Fibroblast of the conjunctiva (primary cell): Measurements from ENCODE around the gene CNTROB.
"Not testable (repeated sequence)": the region's sequence is repeated elsewhere in the genome, so short reads cannot be mapped to it uniquely, and the experiment has no call there.

Experiments
- DNase-seq: peaks from one replicate; pipeline ENCODE4 v3.0.0-alpha.2; 2010; ENCODE audit warnings: low read depth

Gene CNTROB

GRCh38 chr17:7943291-7943690 lies 11.3 kb downstream of the CNTROB start:
- no peak for DNase-seq

GRCh38 chr17:7944326-7944725 lies 12.3 kb downstream of the CNTROB start:
- DNase-seq: no peak

- no peak for DNase-seq
Observed at GRCh38 chr17:7945651-7946050, 13.6 kb downstream of the CNTROB start.

- no peak for DNase-seq
Observed at GRCh38 chr17:7946441-7946840, 14.4 kb downstream of the CNTROB start.

- DNase-seq: no peak
Observed at GRCh38 chr17:7947651-7948050, 15.6 kb downstream of the CNTROB start.

GRCh38 chr17:7950578-7950977 lies 18.6 kb downstream of the CNTROB start:
- no peak for DNase-seq

GRCh38 chr17:7951143-7951792 lies 19.3 kb downstream of the CNTROB start:
- no peak for DNase-seq

- not testable (repeated sequence) for DNase-seq
Observed at GRCh38 chr17:7953266-7953665, 21.3 kb downstream of the CNTROB start.

- DNase-seq: no peak
Observed at GRCh38 chr17:7955414-7956227, 23.6 kb downstream of the CNTROB start.

- DNase-seq: no peak
Observed at GRCh38 chr17:7956228-7956965, 24.4 kb downstream of the CNTROB start.

GRCh38 chr17:7959503-7960253 lies 27.7 kb downstream of the CNTROB start:
- DNase-seq: no peak

- DNase-seq: no peak
Observed at GRCh38 chr17:7961421-7961820, 29.4 kb downstream of the CNTROB start.

GRCh38 chr17:7967751-7968150 lies 35.7 kb downstream of the CNTROB start:
- no peak for DNase-seq

- DNase-seq: no peak
Observed at GRCh38 chr17:7969433-7969832, 37.4 kb downstream of the CNTROB start.

GRCh38 chr17:7971651-7972050 lies 39.6 kb downstream of the CNTROB start:
- no peak for DNase-seq

- DNase-seq: no peak
Observed at GRCh38 chr17:7972131-7972785, 40.3 kb downstream of the CNTROB start.

GRCh38 chr17:7974638-7975131 lies 42.7 kb downstream of the CNTROB start:
- DNase-seq: no peak

GRCh38 chr17:7977039-7977438 lies 45.0 kb downstream of the CNTROB start:
- DNase-seq: no peak

GRCh38 chr17:7977805-7978204 lies 45.8 kb downstream of the CNTROB start:
- DNase-seq: no peak

GRCh38 chr17:7982173-7982572 lies 50.2 kb downstream of the CNTROB start:
- DNase-seq: no peak

- DNase-seq: no peak
Observed at GRCh38 chr17:7982666-7983065, 50.7 kb downstream of the CNTROB start.
